ENCODE measurements around the gene RRP1B. TPM values are rescaled to one million over a fixed set of nuclear protein-coding genes. Genes with fewer than 3 reads are reported as not detected.

The RRP1B gene
- polyA plus RNA-seq, 3 donors, result 3.3 to 6.1 (median 4.5) TPM

DNA sequence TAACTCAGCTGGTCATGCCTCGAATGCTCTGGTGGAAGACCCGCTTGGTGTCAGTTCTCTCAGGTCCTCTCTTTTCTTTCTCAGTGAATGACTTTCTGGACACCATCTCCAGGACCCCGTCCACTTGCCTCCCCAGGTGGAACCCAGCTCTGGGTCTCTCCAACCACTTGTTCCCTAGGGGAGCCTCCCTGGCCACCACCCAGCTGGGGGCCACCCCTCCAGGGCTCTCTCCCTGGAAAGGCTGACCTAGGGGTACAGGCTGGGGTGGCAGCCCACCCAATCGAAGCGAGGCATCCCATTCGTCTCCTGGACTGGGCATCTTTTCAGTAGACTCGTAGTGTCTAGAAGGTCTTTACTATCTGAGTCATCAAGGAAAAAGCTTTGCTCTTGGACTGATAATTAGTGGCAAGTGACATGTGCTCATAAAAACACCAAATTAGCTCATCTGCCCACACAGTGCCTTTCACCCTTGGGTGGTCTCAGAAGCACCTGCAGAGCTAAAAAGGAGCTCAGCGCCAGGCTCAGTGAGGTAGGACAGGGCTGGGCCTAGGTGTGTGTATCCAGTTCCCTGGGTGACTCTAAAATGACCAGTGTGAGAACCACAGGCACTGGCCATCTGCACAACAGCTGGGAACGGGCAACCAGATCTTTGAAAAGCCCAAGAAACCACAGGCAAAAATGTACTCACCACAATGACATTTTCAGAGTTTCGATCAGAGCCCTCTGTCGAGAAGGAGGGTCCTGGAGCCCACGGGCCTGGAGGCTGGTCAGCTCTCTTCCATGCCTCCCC, 57.2 kb downstream of the RRP1B start:
- H3K27ac Mint-ChIP-seq, result no peak overlapping the region
- H3K4me3 ChIP-seq (replicated peaks in 1 of 3; ENCODE audit: low read depth in 2 of 3, low read length in 3 of 3), result no peak overlapping the region
- DNase-seq, result no peak
- 86% methylated on average over 5 of the region's 12 CpGs for WGBS (ENCODE audit: insufficient coverage)
- no peaks in the 10 kb centered on the region for H3K9me3 ChIP-seq (replicated peaks in 1 of 2; ENCODE audit: control insufficient read depth in 1 of 2, insufficient read depth in 1 of 2, low read length in 2 of 2)
- peaks cover 26 to 29% of the 10 kb centered on the region in 2 donors for H3K4me1 ChIP-seq (ENCODE audit: control insufficient read depth in 1 of 2, insufficient read depth in 2 of 2, low read length in 2 of 2)
- H4K20me1 ChIP-seq (ENCODE audit: insufficient read depth, low read length), result peaks cover 19% of the 10 kb centered on the region
- no peak overlapping the region for H3K4me2 ChIP-seq (replicated peaks; ENCODE audit: extremely low read depth, low read length, poor library complexity, severe bottlenecking)
- H3K4me1 Mint-ChIP-seq, result peaks cover 29% of the 10 kb centered on the region
- H3K27me3 ChIP-seq (ENCODE audit: control insufficient read depth in 2 of 2, insufficient read depth in 2 of 2, low read length in 2 of 2), result peaks cover 0 to 11% of the 10 kb centered on the region in 2 donors
- peaks cover 0 to 6% of the 10 kb centered on the region in 2 donors for H3K36me3 Mint-ChIP-seq
- H3K4me3 Mint-ChIP-seq, result no peak overlapping the region
- intact Hi-C loops (cut with micrococcal nuclease), result loop anchor here in 1 of 2 donors (10.0 kb wide), 1 partner anchor 742 kb away; the partner anchor contains the start of gene PKNOX1
- H3K9ac ChIP-seq (ENCODE audit: insufficient read depth, low read length, poor library complexity, severe bottlenecking), result no peak overlapping the region
- peaks cover 18 to 34% (median 33%) of the 10 kb centered on the region in 3 donors for H3K27me3 Mint-ChIP-seq (ENCODE audit: low read depth in 3 of 3)
- TF ChIP-seq, protein P1, sequence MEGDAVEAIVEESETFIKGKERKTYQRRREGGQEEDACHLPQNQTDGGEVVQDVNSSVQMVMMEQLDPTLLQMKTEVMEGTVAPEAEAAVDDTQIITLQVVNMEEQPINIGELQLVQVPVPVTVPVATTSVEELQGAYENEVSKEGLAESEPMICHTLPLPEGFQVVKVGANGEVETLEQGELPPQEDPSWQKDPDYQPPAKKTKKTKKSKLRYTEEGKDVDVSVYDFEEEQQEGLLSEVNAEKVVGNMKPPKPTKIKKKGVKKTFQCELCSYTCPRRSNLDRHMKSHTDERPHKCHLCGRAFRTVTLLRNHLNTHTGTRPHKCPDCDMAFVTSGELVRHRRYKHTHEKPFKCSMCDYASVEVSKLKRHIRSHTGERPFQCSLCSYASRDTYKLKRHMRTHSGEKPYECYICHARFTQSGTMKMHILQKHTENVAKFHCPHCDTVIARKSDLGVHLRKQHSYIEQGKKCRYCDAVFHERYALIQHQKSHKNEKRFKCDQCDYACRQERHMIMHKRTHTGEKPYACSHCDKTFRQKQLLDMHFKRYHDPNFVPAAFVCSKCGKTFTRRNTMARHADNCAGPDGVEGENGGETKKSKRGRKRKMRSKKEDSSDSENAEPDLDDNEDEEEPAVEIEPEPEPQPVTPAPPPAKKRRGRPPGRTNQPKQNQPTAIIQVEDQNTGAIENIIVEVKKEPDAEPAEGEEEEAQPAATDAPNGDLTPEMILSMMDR (IDR thresholded peaks at IDR 0.05), result no peak
- no peak overlapping the region for H3K27ac ChIP-seq (ENCODE audit: low read depth in 1 of 2, low read length in 2 of 2)
- peaks cover 0 to 2% (median 0%) of the 10 kb centered on the region in 7 donors for H3K9me3 Mint-ChIP-seq
- H3K36me3 ChIP-seq (replicated peaks in 1 of 2; ENCODE audit: control insufficient read depth in 1 of 2, insufficient read depth in 2 of 2, low read length in 2 of 2), result no peaks in the 10 kb centered on the region
- H2AFZ ChIP-seq (ENCODE audit: insufficient read depth, low read depth, low read length, poor library complexity, severe bottlenecking), result no peak overlapping the region
- peaks cover 26% of the 10 kb centered on the region for H3K79me2 ChIP-seq (ENCODE audit: insufficient read depth, low read length)

DNA sequence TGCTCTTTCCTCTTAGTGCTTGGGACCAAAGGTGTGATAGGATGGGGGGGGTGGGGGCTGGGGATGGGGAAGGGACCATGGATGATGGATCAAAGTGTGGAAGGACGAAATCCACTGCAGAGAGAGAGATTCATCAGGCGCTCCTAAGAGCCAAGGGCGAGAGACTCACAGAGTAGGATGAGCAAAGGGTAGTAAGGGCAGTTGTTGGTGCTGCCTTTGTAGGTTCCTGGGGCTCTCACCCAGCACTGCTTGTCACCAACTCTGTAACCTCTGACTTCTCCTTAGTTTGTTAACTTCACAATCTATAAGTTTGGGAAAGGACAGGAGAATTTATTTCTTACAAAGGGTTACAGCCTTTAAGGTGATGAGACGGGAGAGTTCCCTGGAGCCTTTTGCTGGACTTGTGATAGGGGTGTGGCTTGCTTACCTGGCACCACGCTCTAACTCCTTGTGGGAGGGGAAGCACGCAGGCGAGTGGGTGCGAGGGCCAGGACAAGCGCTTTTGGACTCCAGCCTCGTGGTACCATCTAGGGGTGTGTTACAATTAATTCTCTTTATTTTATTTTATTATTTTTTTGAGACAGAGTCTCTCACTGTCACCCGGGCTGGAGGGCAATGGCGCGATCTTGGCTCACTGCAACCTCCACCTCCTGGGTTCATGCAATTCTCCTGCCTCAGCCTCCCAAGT, 58.0 kb downstream of the RRP1B start:
- no peaks in the 10 kb centered on the region for H3K36me3 ChIP-seq (replicated peaks in 1 of 2; ENCODE audit: control insufficient read depth in 1 of 2, insufficient read depth in 2 of 2, low read length in 2 of 2)
- H4K20me1 ChIP-seq (ENCODE audit: insufficient read depth, low read length), result peaks cover 26% of the 10 kb centered on the region
- peaks cover 33% of the 10 kb centered on the region for H3K79me2 ChIP-seq (ENCODE audit: insufficient read depth, low read length)
- Mint-ChIP-seq H3K27me3 (ENCODE audit: low read depth in 3 of 3) (peaks cover 17 to 34% (median 32%) of the 10 kb centered on the region in 3 donors), H3K4me1 (peaks cover 34% of the 10 kb centered on the region), H3K4me3 (peak overlapping the region in 1 of 2 donors; percentile 30), H3K9me3 (peaks cover 0 to 2% (median 0%) of the 10 kb centered on the region in 7 donors), H3K36me3 (peaks cover 0 to 6% of the 10 kb centered on the region in 2 donors), H3K27ac (no peak overlapping the region)
- TF ChIP-seq, protein P1 (IDR thresholded peaks at IDR 0.05), result no peak
- H3K4me1 ChIP-seq (ENCODE audit: control insufficient read depth in 1 of 2, insufficient read depth in 2 of 2, low read length in 2 of 2), result peaks cover 32 to 36% of the 10 kb centered on the region in 2 donors
- H3K9me3 ChIP-seq (replicated peaks in 1 of 2; ENCODE audit: control insufficient read depth in 1 of 2, insufficient read depth in 1 of 2, low read length in 2 of 2), result no peaks in the 10 kb centered on the region
- intact Hi-C loops (cut with micrococcal nuclease), result loop anchor here in 1 of 2 donors (10.0 kb wide), 1 partner anchor 743 kb away; the partner anchor contains the start of gene PKNOX1
- no peak overlapping the region for H2AFZ ChIP-seq (ENCODE audit: insufficient read depth, low read depth, low read length, poor library complexity, severe bottlenecking)
- H3K4me2 ChIP-seq (replicated peaks; ENCODE audit: extremely low read depth, low read length, poor library complexity, severe bottlenecking), result no peak overlapping the region
- H3K27me3 ChIP-seq (ENCODE audit: control insufficient read depth in 2 of 2, insufficient read depth in 2 of 2, low read length in 2 of 2), result peaks cover 0 to 11% of the 10 kb centered on the region in 2 donors
- no peak overlapping the region for H3K4me3 ChIP-seq (replicated peaks in 1 of 3; ENCODE audit: low read depth in 2 of 3, low read length in 3 of 3)
- WGBS (ENCODE audit: insufficient coverage), result 84% methylated on average over 3 of the region's 13 CpGs
- H3K27ac ChIP-seq (ENCODE audit: low read depth in 1 of 2, low read length in 2 of 2), result no peak overlapping the region
- no peak overlapping the region for H3K9ac ChIP-seq (ENCODE audit: insufficient read depth, low read length, poor library complexity, severe bottlenecking)
- no peak for DNase-seq

Data from CD14-positive monocyte (primary cell).